IPS-15b (cell line): ENCODE results near the gene SNX30.
A peak's percentile ranks its signal among the peaks of the same experiment; 100 is the strongest.

Source experiments
- H3K27me3 ChIP-seq: one replicate; pipeline ENCODE4 v1.6.1; 2013; ENCODE audit warnings: low read length; ENCODE audit not compliant: control insufficient read depth, insufficient read depth
- H3K36me3 ChIP-seq: one replicate; pipeline ENCODE4 v1.6.1; 2013; ENCODE audit warnings: low read length; ENCODE audit not compliant: control insufficient read depth, insufficient read depth
- H3K4me1 ChIP-seq: one replicate; pipeline ENCODE4 v1.6.1; 2013; ENCODE audit warnings: mild to moderate bottlenecking, low read length; ENCODE audit not compliant: control insufficient read depth, insufficient read depth
- H3K4me3 ChIP-seq: one replicate; pipeline ENCODE4 v1.5.1; 2013; ENCODE audit warnings: low read depth, low read length
- H3K9ac ChIP-seq: one replicate; pipeline ENCODE4 v1.6.1; 2013; ENCODE audit warnings: low read depth, mild to moderate bottlenecking, low read length
- H3K9me3 ChIP-seq: one replicate; pipeline ENCODE4 v1.6.1; 2013; ENCODE audit warnings: mild to moderate bottlenecking, low read length; ENCODE audit not compliant: control insufficient read depth, insufficient read depth

Gene SNX30

DNA sequence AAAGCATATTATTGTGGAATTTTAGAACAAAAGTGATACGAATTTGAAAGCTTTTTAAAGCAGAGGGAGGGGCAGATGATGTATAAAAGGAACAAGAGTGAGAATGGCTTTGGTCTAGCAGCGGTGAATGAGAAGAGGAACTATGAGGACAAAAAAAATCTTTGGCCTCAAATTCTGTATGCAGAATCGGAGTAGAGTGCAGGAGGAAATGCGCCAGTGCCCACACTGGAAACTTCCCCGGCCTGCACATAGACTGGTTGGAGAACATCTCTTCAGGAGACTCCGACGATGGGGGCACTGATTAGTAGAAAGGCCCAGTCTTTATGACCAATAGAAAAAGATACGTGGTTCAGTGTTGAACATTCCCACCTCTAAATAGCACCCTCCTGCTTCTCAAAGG is 88.8 kb downstream of the SNX30 start:
- no peak overlapping the region for H3K4me3 ChIP-seq
- H3K9ac ChIP-seq, result no peak overlapping the region
- H3K9me3 ChIP-seq, result no peaks in the 10 kb centered on the region
- no peaks in the 10 kb centered on the region for H3K4me1 ChIP-seq
- H3K36me3 ChIP-seq, result peaks cover 5% of the 10 kb centered on the region
- H3K27me3 ChIP-seq, result no peaks in the 10 kb centered on the region

DNA sequence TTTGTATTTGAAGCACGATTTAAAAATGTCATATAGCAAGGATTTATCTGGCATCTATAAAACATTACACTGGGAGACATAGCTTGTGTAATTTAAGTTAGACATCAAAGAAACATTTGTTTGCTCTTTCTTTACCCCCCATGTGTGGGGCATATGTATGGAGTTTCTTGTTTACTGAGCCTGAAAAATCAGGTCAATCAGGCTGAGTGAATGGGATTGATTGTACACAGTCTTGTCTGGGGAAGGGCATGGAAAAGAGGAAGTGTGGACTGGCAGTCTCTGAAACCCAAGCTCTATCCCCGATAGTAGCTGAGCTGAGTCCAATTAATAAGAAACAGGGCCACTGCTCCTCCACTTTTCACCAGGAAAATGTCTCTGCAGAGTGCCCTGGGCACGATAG is 90.7 kb downstream of the SNX30 start:
- Histone ChIP-seq H3K27me3 (no peaks in the 10 kb centered on the region), H3K4me3 (no peak overlapping the region), H3K9ac (no peak overlapping the region), H3K36me3 (peaks cover 5% of the 10 kb centered on the region), H3K4me1 (peaks cover 12% of the 10 kb centered on the region), H3K9me3 (no peaks in the 10 kb centered on the region)

DNA sequence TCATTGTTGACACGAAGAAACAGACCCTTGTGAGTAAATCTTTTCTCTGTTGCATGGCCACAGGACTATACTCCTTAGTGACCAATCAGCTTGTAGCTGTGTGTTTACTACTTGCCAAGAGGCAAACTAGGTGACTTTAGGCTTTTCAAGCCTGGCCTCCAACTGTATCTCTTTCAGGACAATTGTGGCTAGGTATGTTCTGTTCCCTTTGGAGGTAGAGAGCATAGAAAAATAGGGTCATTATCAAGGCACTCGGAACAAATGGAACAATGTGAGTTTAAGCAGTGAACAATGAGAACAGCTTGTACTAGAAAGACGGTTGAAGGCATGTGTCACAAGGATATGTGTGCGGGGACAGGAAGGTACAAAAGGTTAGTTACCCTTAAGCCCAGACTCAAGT is 92.0 kb downstream of the SNX30 start:
- Histone ChIP-seq H3K4me3 (no peak overlapping the region), H3K9me3 (no peaks in the 10 kb centered on the region), H3K9ac (no peak overlapping the region), H3K4me1 (peaks cover 17% of the 10 kb centered on the region), H3K27me3 (no peaks in the 10 kb centered on the region), H3K36me3 (peaks cover 5% of the 10 kb centered on the region)

- Histone ChIP-seq H3K4me3 (no peak overlapping the region), H3K9ac (no peak overlapping the region), H3K9me3 (no peaks in the 10 kb centered on the region), H3K27me3 (no peaks in the 10 kb centered on the region), H3K4me1 (peaks cover 25% of the 10 kb centered on the region), H3K36me3 (peaks cover under 1% of the 10 kb centered on the region)
Observed at GRCh38 chr9:112844771-112845542, 94.4 kb downstream of the SNX30 start.

DNA sequence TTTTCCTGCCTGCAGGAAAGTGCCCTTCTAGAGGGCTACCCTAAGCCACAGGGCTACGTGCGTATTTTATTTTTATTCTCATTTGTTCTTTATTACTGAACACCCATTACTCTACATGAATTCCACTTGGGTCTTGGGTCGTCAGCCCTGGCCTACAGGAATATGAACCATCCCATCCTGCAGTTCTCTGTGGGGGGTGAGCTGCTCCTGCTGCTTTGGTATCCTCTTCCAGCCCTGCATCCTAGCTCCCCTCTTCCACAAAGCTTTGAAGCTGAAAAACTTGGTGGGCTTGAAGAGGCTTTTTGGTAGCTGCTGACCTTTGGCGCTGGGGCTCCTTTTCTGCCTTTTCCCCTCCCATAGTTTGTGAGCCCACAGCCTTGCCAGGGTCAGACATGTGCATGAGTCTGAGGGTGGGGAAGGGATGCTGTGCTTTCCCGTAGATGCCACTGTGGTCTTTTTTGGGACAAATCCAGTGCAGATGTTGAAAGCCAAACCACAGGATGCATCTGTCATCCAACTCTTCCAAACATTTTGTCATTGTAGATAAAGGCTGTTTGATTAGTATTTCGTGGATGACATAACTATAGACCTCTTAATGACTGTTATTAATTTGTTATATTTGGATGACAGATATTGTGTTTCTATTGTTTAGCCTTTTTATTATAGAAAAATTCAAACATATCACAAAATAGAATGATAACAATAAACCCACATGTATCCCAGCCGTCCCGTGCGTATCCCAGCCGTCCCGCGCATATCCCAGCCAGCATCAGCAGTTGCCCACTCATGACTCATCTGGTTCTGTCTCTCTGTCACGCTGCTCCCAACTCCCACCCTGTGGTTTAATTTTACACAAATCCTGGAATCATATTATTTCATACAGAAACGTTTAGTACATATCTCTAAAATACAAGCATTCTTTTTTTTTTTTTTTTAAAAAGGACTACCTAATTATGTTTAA is 96.2 kb downstream of the SNX30 start:
- Histone ChIP-seq H3K4me1 (peaks cover 25% of the 10 kb centered on the region), H3K36me3 (peaks cover 6% of the 10 kb centered on the region), H3K27me3 (no peaks in the 10 kb centered on the region), H3K9me3 (no peaks in the 10 kb centered on the region), H3K4me3 (no peak overlapping the region), H3K9ac (no peak overlapping the region)

DNA sequence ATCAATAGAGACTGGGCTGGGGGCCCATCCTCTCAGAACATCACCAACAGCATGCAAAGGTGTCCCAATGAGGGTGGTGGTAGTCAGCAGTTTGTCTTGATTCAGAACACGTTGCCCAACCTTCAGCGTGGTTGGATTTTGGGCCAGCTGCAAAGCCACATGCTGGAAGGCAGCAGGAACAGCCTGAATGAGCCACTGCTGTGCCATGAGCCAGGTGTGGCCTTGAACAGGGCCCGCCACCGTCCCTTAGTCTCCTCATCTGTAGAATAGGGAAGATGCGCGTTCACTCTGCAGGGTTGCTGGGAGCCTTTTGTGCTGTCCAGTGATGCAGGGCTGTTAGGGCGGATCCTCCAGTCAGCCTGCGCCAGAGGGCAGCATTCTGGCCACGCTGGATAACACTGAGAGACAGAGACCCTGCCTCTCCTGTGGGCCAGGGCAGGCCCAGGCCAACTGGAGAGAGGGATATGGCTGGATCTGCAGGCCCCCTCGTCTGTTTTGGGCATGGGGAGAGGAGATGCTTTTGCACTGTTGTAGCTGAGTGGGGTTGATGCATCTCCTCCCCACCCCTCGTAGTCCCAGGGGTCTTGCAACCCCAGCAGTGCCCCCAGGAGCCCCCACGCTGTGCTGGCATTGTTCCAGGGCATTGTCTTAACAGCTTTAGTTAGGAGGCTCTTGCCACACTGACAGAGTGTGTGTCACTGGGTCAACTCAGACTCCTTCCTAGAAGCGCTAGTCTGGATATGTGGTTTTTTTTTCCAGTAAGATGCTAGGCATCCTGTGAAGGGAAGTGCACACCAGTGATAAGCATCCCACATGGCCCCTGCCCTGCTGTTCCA is 98.0 kb downstream of the SNX30 start:
- H3K9me3 ChIP-seq, result no peaks in the 10 kb centered on the region
- no peak overlapping the region for H3K9ac ChIP-seq
- peaks cover 25% of the 10 kb centered on the region for H3K4me1 ChIP-seq
- H3K36me3 ChIP-seq, result peaks cover 6% of the 10 kb centered on the region
- H3K4me3 ChIP-seq, result peak overlapping the region; percentile 10
- no peaks in the 10 kb centered on the region for H3K27me3 ChIP-seq

DNA sequence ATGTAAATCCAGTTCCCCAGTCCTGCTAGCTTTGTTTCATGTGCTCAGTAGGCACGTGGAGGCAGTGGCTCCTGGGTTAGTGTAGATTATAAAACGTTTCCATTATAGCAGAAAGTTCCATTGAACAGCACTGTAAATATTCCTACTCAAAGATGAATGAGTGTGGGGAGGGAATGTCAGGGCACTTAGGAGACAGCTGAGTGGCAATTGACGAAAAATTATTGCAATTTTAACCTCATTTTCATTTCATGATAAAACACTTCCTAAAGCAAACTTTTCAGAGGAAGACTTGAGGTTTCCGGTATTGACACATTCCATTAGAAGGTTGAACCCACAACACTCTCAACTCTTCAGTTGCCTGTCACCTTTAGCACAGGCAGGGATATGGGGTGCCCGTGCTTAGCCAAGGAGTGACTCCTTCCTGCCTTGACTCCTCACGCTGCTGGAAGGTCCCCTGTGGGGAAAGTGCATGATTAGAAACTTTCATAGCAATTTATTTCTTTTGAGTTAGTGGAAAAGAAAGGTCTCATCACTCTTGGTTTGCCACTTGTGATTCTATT is 98.9 kb downstream of the SNX30 start:
- no peaks in the 10 kb centered on the region for H3K9me3 ChIP-seq
- H3K4me1 ChIP-seq, result peaks cover 25% of the 10 kb centered on the region
- no peak overlapping the region for H3K9ac ChIP-seq
- no peak overlapping the region for H3K4me3 ChIP-seq
- no peaks in the 10 kb centered on the region for H3K27me3 ChIP-seq
- peaks cover 6% of the 10 kb centered on the region for H3K36me3 ChIP-seq

DNA sequence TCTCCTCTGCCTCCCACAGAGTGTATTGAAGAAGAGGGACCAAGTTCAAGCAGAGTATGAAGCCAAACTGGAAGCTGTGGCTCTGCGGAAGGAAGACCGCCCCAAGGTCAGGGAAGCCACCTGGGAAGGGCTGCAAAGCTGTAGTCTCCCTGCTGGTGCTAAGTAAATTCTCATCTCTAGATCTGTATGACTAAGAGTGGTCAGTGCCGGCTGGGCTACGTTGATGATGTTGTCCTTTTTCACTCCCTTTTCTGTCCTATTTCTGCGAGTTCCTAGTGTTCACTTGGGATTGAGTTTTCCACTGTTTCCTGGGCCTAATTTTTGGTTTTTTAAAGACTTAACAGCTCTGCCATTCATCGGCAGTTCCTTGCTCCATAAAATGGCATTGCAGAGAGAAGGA is 100.3 kb downstream of the SNX30 start:
- Histone ChIP-seq H3K9ac (no peak overlapping the region), H3K9me3 (no peaks in the 10 kb centered on the region), H3K4me3 (no peak overlapping the region), H3K4me1 (peaks cover 18% of the 10 kb centered on the region), H3K27me3 (no peaks in the 10 kb centered on the region), H3K36me3 (peaks cover 11% of the 10 kb centered on the region)

DNA sequence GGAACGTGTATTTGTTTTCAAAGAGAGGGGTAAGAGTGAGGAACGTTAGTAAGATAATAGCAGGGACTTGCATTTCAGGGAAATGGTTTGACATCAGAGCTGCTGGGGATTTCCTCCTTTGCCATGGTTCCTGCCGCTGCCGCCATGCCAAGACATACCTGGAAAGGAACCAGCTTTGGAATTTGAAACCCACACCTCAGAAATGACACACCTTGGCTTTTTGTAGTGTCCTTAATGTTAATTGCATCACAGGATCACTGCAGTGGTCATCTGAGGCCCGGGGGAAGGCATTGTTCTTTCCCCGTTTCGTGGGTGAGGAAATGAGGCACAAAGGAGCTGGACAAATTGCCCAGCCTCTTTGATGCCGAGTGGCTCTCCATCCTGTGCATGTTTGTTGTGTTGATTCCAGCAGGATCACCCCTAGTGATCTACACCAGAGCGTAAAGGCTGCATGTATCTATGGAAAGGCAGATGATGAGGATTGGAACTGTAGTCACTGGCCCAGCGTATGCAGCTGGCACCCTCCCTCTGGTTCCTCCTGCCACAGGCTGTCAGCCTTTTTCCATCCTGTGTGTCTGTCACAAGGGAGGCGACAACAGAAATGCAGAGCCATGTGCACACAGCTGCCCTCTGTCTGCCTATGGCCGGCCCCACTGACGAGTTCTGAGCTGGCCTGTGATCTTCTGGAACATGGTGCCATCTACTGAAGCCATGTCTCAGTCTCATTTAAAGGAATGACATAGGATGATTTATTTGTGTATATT is 102.4 kb downstream of the SNX30 start:
- H3K9me3 ChIP-seq, result no peaks in the 10 kb centered on the region
- peaks cover 8% of the 10 kb centered on the region for H3K4me1 ChIP-seq
- H3K27me3 ChIP-seq, result no peaks in the 10 kb centered on the region
- peaks cover 13% of the 10 kb centered on the region for H3K36me3 ChIP-seq
- no peak overlapping the region for H3K9ac ChIP-seq
- no peak overlapping the region for H3K4me3 ChIP-seq

DNA sequence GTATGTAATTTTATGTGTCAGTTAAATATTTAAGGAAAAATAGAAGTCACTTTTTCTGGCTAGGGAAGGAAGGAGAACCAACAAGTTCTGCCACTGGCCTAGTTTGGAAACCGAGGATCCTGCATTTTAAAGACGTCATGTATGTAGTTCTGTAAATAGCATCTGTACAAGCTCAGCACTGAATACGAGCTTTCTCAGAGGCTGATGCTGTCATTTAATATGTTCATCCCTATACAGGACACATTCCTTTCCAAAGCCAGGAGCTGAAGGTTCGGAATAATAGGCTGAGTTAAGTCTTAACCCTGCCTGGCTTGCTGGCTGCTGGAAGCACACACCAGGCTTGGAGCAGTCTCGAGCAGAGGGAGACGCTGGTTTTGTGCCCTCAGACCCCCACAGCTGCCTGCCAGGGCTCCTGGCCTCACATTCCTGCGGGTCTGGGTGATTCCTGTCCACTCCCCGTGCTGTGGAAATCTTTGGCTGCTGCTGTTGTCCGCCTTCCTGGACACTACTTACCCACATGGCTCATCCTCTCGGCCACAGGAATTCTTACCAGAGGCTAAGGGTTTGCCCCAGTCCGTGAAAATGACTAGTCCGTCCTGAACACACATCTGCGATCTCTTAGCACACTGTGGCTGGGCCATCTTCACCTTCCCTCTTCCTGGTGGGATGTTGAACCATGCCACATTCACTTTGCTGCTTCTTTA is 103.5 kb downstream of the SNX30 start:
- Histone ChIP-seq H3K4me1 (no peaks in the 10 kb centered on the region), H3K9ac (no peak overlapping the region), H3K9me3 (no peaks in the 10 kb centered on the region), H3K4me3 (no peak overlapping the region), H3K36me3 (peaks cover 13% of the 10 kb centered on the region), H3K27me3 (no peaks in the 10 kb centered on the region)
